Neural progenitor cell (in vitro differentiated cells): ENCODE measurements around the gene HSPG2. TPM values are rescaled to one million over a fixed set of nuclear protein-coding genes. Genes with fewer than 3 reads are reported as not detected.

Experiments used
- DNase-seq: peaks from one replicate; pipeline ENCODE4 v3.0.0-alpha.2; 2016; ENCODE audit warnings: low spot score
- H2AFZ ChIP-seq: fragments of 200-600 bp; sonication (generic); replicated peaks from 2 replicates; pipeline ENCODE4 v1.6.1; 2016; ENCODE audit warnings: antibody characterized with exemption
- H3F3A ChIP-seq: fragments of 200-600 bp; sonication (generic); 2 replicates; pipeline ENCODE4 v1.6.1; 2016; ENCODE audit warnings: antibody characterized with exemption, low read depth
- H3K27ac ChIP-seq: fragments of 200-600 bp; sonication (generic); 2 replicates; pipeline ENCODE4 v1.5.1; 2016; ENCODE audit warnings: mild to moderate bottlenecking
- H3K27me3 ChIP-seq: fragments of 200-600 bp; sonication (generic); 2 replicates; pipeline ENCODE4 v1.6.1; 2016; ENCODE audit warnings: mild to moderate bottlenecking, moderate library complexity
- H3K36me3 ChIP-seq: fragments of 200-600 bp; sonication (generic); 2 replicates; pipeline ENCODE4 v1.5.1; 2016
- H3K4me1 ChIP-seq: fragments of 200-600 bp; sonication (generic); 2 replicates; pipeline ENCODE4 v1.6.1; 2016; ENCODE audit warnings: mixed run types
- H3K4me2 ChIP-seq: fragments of 200-600 bp; sonication (generic); 2 replicates; pipeline ENCODE4 v1.6.1; 2016
- H3K4me3 ChIP-seq: fragments of 200-600 bp; sonication (generic); 2 replicates; pipeline ENCODE4 v1.5.1; 2016
- H3K79me2 ChIP-seq: fragments of 200-600 bp; sonication (generic); 2 replicates; pipeline ENCODE4 v1.6.1; 2016; ENCODE audit warnings: low read depth
- H3K9ac ChIP-seq: fragments of 200-600 bp; sonication (generic); 2 replicates; pipeline ENCODE4 v1.6.1; 2016
- H3K9me3 ChIP-seq: fragments of 200-600 bp; sonication (generic); 2 replicates; pipeline ENCODE4 v1.5.1; 2016; ENCODE audit warnings: low read depth
- H4K20me1 ChIP-seq: fragments of 200-600 bp; sonication (generic); 2 replicates; pipeline ENCODE4 v1.6.1; 2016; ENCODE audit warnings: low read depth
- H3K27ac Mint-ChIP-seq: 3 replicates; pipeline ENCODE4 v1.8.0; 2021; ENCODE audit warnings: mixed read lengths
- H3K27me3 Mint-ChIP-seq: 2 replicates; pipeline ENCODE4 v1.8.0; 2022; ENCODE audit warnings: low read depth, mild to moderate bottlenecking, inconsistent platforms, moderate library complexity, mixed read lengths; ENCODE audit not compliant: insufficient read depth
- H3K36me3 Mint-ChIP-seq: 3 replicates; pipeline ENCODE4 v1.8.0; 2021; ENCODE audit warnings: mixed read lengths
- H3K4me1 Mint-ChIP-seq: 3 replicates; pipeline ENCODE4 v1.8.0; 2021; ENCODE audit warnings: mixed read lengths
- H3K4me3 Mint-ChIP-seq: 3 replicates; pipeline ENCODE4 v1.8.0; 2021; ENCODE audit warnings: mild to moderate bottlenecking, moderate library complexity, mixed read lengths
- H3K9me3 Mint-ChIP-seq: 3 replicates; pipeline ENCODE4 v1.8.0; 2020; ENCODE audit warnings: mixed read lengths
- CTCF ChIP-seq: fragments of 200-600 bp; sonication (generic); IDR thresholded peaks from 2 replicates; pipeline ENCODE4 v1.5.1; 2017; ENCODE audit warnings: antibody characterized with exemption, mild to moderate bottlenecking
- EZH2 ChIP-seq: fragments of 200-600 bp; sonication (generic); IDR thresholded peaks from 2 replicates; pipeline ENCODE4 v1.6.1; 2017; ENCODE audit warnings: antibody characterized with exemption, mild to moderate bottlenecking, moderate library complexity
- EZH2phosphoT487 ChIP-seq: fragments of 200-600 bp; sonication (generic); IDR thresholded peaks from 2 replicates; pipeline ENCODE4 v1.6.1; 2017; ENCODE audit warnings: antibody characterized with exemption
- total RNA-seq: library from RNA; depleted of rRNA; stranded (reverse); fragments of >200 nt; gene quantifications from 2 replicates; pipeline ENCODE4 v1.2.3, GENCODE V29; 2015; ENCODE audit warnings: low replicate concordance

The HSPG2 gene
- total RNA-seq, 1 donor from 2014 or later = 6.9 TPM

GRCh38 chr1:21898326-21899200, 38.5 kb downstream of the HSPG2 start:
- Histone ChIP-seq H3K79me2 (peaks cover 5% of the 10 kb centered on the region), H3F3A (peaks cover 12% of the 10 kb centered on the region), H3K27ac (no peak overlapping the region), H3K9ac (no peak overlapping the region), H3K27me3 (no peaks in the 10 kb centered on the region), H3K4me1 (peaks cover 23% of the 10 kb centered on the region), H3K4me2 (no peak overlapping the region), H3K36me3 (no peaks in the 10 kb centered on the region), H2AFZ (no peak overlapping the region), H3K9me3 (no peaks in the 10 kb centered on the region), H4K20me1 (peaks cover 7% of the 10 kb centered on the region), H3K4me3 (no peak overlapping the region)
- TF ChIP-seq EZH2phosphoT487 = no peak
- no peak for TF ChIP-seq CTCF
- TF ChIP-seq EZH2 = no peak
- no peaks in the 10 kb centered on the region for H3K9me3 Mint-ChIP-seq
- H3K4me1 Mint-ChIP-seq = peaks cover 41% of the 10 kb centered on the region
- no peak overlapping the region for H3K4me3 Mint-ChIP-seq
- H3K27ac Mint-ChIP-seq = peak overlapping the region; percentile 3
- H3K36me3 Mint-ChIP-seq = peaks cover 2% of the 10 kb centered on the region
- DNase-seq = no peak
- peaks cover 2% of the 10 kb centered on the region for H3K27me3 Mint-ChIP-seq

GRCh38 chr1:21897844-21898243, 39.3 kb downstream of the HSPG2 start:
- Histone ChIP-seq H3K36me3 (no peaks in the 10 kb centered on the region), H3K9ac (no peak overlapping the region), H3F3A (peaks cover 11% of the 10 kb centered on the region), H3K27ac (no peak overlapping the region), H3K4me3 (no peak overlapping the region), H3K4me2 (no peak overlapping the region), H3K27me3 (no peaks in the 10 kb centered on the region), H4K20me1 (peaks cover 7% of the 10 kb centered on the region), H2AFZ (no peak overlapping the region), H3K4me1 (peaks cover 23% of the 10 kb centered on the region), H3K79me2 (peaks cover 5% of the 10 kb centered on the region), H3K9me3 (no peaks in the 10 kb centered on the region)
- DNase-seq = no peak
- Mint-ChIP-seq H3K9me3 (no peaks in the 10 kb centered on the region), H3K4me3 (no peak overlapping the region), H3K27ac (no peak overlapping the region), H3K27me3 (peaks cover 2% of the 10 kb centered on the region), H3K4me1 (peaks cover 40% of the 10 kb centered on the region), H3K36me3 (peaks cover 2% of the 10 kb centered on the region)
- TF ChIP-seq EZH2phosphoT487 (no peak), CTCF (no peak), EZH2 (no peak)

GRCh38 chr1:21896652-21897532, 40.2 kb downstream of the HSPG2 start:
- Histone ChIP-seq H3K9ac (no peak overlapping the region), H3F3A (peaks cover 6% of the 10 kb centered on the region), H3K4me2 (no peak overlapping the region), H3K4me1 (peaks cover 16% of the 10 kb centered on the region), H2AFZ (no peak overlapping the region), H4K20me1 (peaks cover under 1% of the 10 kb centered on the region), H3K4me3 (no peak overlapping the region), H3K79me2 (peaks cover 5% of the 10 kb centered on the region), H3K9me3 (no peaks in the 10 kb centered on the region), H3K36me3 (no peaks in the 10 kb centered on the region), H3K27me3 (no peaks in the 10 kb centered on the region), H3K27ac (no peak overlapping the region)
- peaks cover 31% of the 10 kb centered on the region for H3K4me1 Mint-ChIP-seq
- H3K27ac Mint-ChIP-seq = peak overlapping the region; percentile 62
- peaks cover 2% of the 10 kb centered on the region for H3K36me3 Mint-ChIP-seq
- no peak overlapping the region for H3K4me3 Mint-ChIP-seq
- H3K9me3 Mint-ChIP-seq = no peaks in the 10 kb centered on the region
- peak; percentile 36 for DNase-seq
- TF ChIP-seq EZH2 (no peak), CTCF (no peak), EZH2phosphoT487 (no peak)
- peaks cover 2% of the 10 kb centered on the region for H3K27me3 Mint-ChIP-seq
